Kidney glomerular epithelial cell (primary cell): ENCODE data around the gene MAP2K1.
"Not testable (repeated sequence)": the region's sequence is repeated elsewhere in the genome, so short reads cannot be mapped to it uniquely, and the experiment has no call there.

Experiments
- DNase-seq: peaks from one replicate; lab custom pipeline; 2025; lab: John Stamatoyannopoulos, UW

Gene MAP2K1

GRCh38 chr15:66386204-66387123 is at the start of gene MAP2K1:
Gene MAP2K1 (plus strand): TSS chr15:66386912. CDS start chr15:66387348, 436 bp downstream.
- DNase-seq: peak; percentile 92

GRCh38 chr15:66348530-66348929 is 38.2 kb upstream of the MAP2K1 start:
- DNase-seq: not testable (repeated sequence)

DNA sequence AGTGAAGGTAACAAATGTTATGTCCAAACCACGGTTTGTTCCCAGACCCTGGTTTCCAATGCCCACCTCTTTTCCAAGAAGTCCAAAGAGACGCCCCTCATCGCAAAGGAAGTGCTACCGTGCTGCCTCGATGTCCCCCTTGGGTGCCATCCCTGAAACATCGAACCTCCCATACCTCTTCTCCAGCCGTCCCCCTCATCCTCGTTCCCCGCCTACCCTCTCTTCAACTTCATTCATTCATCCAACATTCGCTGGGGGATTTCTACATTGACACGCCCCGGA is 30.7 kb upstream of the MAP2K1 start:
- DNase-seq: no peak

DNA sequence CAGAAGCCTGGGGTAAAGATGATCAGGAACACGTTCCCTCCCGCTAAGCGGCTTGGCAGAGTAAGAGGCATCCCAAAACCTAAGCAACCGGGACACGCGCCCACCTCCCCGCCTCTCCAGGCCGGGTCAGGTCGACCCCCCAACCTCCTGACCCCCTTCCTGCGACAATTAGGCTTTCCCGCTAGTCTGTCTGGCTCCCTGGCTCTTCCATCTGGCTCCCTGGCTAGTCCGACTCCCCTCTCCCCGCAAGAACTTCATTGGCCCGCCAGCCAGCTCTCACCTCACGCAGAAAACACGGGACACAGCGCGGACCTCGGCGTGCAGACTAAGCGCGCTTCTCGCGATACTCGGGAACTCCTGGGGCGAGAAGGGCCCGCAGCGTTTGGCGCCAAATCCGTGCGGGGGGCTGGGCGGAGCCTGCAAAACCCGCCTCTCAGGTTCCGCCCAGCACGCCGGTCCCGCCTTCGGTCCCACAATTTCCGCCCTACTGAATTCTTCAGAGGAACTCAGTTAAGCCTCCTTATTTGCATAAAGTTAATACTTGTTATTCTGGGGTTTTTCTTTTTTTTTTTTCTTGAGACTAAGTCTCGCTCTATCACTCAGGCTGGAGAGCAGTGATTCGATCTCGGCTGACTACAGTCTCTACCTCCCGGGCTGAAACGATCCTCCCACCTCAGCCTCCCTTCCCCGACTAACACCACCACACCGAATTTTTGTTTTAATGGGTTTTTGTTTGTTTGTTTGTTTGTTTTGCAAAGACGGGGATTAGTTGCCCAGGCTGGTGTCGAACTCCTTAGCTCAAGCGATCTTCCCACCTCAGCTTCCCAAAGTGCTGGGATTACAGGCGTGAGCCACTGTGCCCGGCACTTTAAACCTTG is 30.1 kb upstream of the MAP2K1 start, which contains the start of gene TIPIN:
Gene TIPIN, minus strand, starts transcription at position 327 of the 878 bp plus-strand sequence. CDS start 3,738 bp downstream, outside the sequence.
- DNase-seq: peak; percentile 87

DNA sequence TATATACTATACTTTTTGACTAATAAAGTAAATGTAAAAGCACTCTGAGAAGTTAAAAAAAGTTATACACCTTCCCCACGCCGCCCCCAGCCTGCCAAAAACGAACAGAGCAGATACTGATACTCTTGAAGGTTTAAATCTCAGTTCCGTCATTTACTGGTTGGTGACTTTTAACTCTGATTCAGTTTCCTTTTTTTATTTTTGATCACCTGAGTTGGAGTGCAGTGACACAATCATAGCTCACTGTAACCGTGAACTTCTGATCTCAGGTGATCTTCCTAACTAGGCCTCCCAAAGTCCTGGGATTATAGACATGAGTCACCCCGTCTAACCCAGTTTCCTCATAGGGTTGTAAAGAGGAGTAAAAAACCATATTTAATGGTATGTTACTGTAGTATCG is 27.0 kb upstream of the MAP2K1 start:
- no peak for DNase-seq

- DNase-seq: not testable (repeated sequence)
Observed at GRCh38 chr15:66361745-66362460, 24.8 kb upstream of the MAP2K1 start.

- no peak for DNase-seq
Observed at GRCh38 chr15:66362776-66363175, 23.9 kb upstream of the MAP2K1 start.

DNA sequence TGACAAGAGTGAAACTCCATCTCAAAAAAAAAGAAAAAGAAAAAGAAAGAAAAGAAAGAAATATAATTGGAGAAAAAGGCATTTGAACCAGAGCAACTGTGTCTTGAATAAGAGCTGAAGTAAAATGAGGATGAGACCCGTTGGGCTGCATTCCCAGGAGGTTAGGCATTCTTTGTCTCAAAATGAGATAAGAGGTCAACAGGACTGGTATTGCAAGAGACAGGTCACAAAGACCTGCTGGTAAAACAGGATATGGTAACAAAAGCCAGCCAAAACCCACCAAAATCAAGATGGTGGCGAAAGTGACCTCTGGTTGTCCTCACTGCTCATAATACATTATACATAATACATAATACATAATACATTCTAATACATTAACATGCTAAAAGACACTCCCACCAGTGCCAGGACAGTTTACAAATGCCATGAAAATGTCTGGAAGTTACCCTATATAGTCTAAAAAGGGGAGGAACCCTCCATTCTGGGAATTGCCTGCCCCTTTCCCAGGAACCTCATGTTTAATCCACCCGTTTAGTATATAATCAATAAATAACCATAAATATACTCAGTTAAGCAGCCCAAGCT is 21.7 kb upstream of the MAP2K1 start:
- DNase-seq: no peak

DNA sequence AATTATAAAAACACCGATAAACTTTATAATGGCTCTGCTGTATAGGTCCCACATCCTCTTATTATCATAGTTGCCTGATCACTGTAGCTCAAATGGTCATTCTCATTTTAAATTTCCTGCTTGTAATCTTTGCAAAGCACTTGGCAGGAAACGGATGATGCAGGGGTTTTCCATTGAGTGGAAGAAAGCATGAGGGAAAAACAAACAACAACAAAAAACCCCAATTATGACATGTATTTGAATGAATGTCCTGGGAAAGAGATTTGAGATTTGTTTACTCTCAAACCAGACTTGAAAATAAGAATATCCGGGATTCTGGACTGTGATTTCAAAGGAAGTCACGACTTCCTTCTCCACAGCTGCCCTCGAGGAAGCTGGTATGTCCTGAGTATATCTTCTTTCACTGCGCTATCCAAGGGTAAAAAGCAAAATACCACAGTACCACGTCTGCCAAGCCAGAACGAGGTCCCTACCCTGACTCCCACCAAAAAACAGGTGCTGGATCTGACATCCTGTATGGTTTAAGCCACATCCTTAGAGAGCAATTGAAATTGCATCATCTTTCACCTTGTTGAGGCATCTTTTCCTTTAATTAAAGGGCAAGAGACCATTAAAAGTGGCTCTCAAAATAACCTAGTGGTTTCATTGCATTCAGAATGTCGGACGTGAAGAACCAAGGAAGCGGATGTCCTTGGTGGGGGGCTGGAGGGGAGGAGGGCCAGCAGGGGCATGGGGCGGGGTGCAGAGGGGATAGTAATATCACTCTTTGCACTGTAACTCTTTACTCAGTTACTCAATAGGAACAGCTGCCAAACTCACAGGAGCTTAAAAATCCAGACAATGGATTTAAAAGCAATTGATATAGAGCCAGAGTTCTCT is 16.7 kb upstream of the MAP2K1 start:
- no peak for DNase-seq

- DNase-seq: no peak
Observed at GRCh38 chr15:66374179-66374578, 12.5 kb upstream of the MAP2K1 start.

DNA sequence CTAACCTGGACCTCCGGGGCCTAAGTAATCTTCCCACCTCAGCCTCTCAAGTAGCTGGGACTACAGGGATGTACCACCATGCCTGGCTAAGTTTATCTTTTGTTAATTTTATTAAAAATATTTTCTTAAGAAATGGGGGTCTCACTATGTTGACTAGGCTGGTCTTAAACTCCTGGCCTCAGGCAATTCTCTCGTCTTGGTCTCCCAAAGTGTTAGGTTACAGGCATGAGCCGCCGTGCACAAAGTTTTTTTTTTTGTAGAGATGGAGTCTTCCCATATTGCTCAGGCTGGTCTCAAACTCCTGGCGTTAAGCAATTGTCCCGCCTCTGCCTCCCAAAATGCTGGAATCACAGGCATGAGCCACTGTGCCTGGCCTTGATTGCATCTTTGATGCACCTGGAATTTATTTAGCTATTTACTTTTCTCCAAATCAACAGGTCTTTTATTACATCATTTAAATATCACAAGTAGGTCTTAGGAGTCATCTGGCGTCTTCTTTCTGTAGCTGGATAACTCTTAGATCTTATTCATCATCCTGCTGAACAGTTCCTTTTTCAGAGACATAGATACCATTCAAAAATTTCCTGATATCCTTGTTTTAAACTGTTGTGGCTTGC is 7.8 kb upstream of the MAP2K1 start:
- no peak for DNase-seq

- DNase-seq: not testable (repeated sequence)
Observed at GRCh38 chr15:66381376-66381775, 5.3 kb upstream of the MAP2K1 start.

DNA sequence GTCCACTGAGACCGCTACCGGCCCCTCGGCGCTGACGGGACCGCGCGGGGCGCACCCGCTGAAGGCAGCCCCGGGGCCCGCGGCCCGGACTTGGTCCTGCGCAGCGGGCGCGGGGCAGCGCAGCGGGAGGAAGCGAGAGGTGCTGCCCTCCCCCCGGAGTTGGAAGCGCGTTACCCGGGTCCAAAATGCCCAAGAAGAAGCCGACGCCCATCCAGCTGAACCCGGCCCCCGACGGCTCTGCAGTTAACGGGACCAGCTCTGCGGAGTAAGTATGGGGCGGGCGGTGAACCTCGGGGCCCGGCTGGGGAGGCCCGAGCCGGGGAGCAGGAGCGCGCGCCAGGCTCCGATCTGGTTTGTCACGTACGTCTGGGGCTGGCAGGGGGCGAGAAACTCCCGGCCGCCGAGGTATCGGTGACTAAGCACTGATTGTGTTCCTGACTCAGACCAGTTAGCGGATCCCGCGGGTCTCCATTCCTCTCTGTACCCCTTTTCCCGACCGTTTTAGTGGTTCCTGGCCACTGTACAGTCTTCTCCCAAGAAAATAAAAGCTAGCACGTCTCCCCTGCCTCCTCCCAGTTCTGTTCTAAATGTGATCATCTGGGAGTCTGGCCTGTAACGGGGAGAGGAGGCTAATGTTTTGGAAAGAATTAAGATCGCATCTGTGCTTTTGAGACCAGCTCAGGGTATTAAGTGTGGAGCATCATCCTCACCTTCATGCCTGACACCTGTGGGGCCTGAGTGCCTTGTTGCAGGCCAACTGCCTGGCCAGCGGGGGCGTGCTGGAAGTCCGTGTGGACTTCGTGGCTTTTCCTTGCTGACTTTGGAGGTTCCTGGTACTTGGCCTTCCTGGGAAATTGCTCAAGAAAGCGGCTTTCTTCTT is 691 bp downstream of the MAP2K1 start:
- DNase-seq: peak; percentile 68

- DNase-seq: no peak
Observed at GRCh38 chr15:66388043-66388363, 1.3 kb downstream of the MAP2K1 start.

DNA sequence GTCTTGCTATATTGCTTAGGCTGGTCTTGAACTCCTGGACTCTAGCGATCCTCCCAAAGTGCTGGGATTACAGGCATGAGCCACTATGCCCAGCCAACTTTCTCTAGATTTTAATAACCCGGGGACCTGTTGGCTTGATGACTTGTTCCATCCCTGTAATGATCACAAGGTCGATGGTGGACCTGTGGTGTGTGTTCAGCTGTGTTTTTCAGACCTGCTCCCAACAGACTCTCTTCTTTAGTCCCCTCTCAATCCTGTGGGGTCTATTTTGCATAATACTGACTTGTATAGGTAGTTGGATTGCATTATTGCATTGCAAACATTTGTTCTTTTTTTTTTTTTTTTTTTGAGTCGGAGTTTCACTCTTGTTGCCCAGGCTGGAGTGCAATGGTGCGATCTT is 1.9 kb downstream of the MAP2K1 start:
- DNase-seq: no peak

- no peak for DNase-seq
Observed at GRCh38 chr15:66389098-66389858, 2.6 kb downstream of the MAP2K1 start.

GRCh38 chr15:66389859-66390381 is 3.2 kb downstream of the MAP2K1 start:
- no peak for DNase-seq

DNA sequence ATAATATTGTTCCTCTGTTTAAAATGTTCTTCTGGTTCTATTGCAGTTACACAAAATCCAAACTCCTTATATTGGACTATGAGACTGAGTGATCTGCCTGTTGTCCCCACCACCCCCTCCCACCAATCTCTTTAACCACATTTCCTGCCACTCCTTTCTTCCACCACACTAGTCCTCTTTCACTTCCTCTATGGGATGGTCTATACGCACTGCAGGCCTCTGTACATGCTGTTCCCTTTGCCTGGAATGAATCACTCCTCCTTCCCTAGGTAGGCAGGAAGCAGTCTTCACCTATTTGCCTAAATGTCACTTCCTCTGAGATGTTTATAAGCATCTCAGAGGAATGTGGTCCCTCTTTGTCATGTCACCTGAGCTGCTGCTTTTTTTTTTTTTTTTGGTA is 4.0 kb downstream of the MAP2K1 start:
- no peak for DNase-seq
